Bronchial epithelial cell (primary cell): ENCODE measurements around the gene PEX14. TPM values are rescaled to one million over a fixed set of nuclear protein-coding genes. Genes with fewer than 3 reads are reported as not detected.

Experiments
- DNase-seq: peaks from one replicate; pipeline ENCODE4 v3.0.0-alpha.2; 2010; ENCODE audit warnings: low read depth
- FAIRE-seq: peaks from 2 replicates; lab custom pipeline; 2011; peaks lifted over from hg19 to GRCh38; lab: Jason Lieb, UNC
- H3K27me3 ChIP-seq: 2 replicates; pipeline ENCODE4 v1.5.1; 2011; ENCODE audit warnings: low read length; ENCODE audit not compliant: control insufficient read depth, insufficient read depth
- H3K36me3 ChIP-seq: 2 replicates; pipeline ENCODE4 v1.5.1; 2011; ENCODE audit warnings: low read length; ENCODE audit not compliant: control insufficient read depth, insufficient read depth
- H3K4me3 ChIP-seq: 2 replicates; pipeline ENCODE4 v1.5.1; 2011; ENCODE audit warnings: mild to moderate bottlenecking, low read depth, low read length, control low read depth
- total RNA-seq: library from RNA; depleted of rRNA; stranded (reverse); fragments of >200 nt; gene quantifications from 2 replicates; pipeline ENCODE4 v1.2.1, GENCODE V29; 2014
- TF ChIP-seq, protein P1 (sequence below): IDR thresholded peaks from 2 replicates; pipeline ENCODE4 v1.5.1; 2011; ENCODE audit warnings: mild to moderate bottlenecking, moderate library complexity, low read length, control low read depth, inconsistent platforms; ENCODE audit not compliant: insufficient read depth, severe bottlenecking

PEX14 gene
- total RNA-seq, 1 donor from 2014 or later, result 8.7 TPM

DNA sequence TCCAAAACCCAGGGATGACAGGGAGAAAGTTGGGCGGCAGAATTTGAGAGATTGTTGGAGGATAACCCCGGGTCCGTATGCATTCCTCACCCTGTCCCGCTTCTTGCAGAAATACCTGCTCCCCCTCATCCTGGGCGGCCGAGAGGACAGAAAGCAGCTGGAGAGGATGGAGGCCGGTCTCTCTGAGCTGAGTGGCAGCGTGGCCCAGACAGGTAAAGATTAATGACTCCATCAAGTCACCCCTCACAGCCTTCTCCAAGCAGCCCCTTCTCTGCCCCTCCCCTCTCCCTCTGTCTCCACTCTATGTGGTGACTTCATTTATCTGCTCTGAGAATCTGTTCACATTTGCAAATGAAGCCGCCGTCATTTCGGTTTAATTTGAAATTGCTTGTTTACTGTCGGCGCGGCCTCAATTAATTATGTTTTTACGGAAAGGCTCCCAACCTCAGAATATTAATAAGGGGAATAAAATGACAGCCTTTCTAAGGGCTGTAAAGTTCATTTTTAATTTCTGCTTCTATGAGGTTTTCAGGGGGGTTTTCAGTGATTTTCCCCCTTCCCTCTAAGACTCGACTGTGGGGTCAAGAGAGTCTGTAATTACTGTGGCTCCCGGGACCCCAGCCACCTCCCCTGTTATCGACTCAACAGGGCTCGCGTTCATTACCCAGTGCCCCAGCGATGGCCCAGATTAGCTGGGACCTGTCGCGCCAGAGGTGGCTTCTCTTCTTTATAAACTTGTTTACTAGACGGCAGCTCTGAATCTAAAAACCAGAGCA, 148.3 kb downstream of the PEX14 start:
- DNase-seq (no peak), FAIRE-seq (no peak)
- Histone ChIP-seq H3K27me3 (no peaks in the 10 kb centered on the region), H3K4me3 (no peak overlapping the region), H3K36me3 (peaks cover 10% of the 10 kb centered on the region)
- TF ChIP-seq, protein P1, sequence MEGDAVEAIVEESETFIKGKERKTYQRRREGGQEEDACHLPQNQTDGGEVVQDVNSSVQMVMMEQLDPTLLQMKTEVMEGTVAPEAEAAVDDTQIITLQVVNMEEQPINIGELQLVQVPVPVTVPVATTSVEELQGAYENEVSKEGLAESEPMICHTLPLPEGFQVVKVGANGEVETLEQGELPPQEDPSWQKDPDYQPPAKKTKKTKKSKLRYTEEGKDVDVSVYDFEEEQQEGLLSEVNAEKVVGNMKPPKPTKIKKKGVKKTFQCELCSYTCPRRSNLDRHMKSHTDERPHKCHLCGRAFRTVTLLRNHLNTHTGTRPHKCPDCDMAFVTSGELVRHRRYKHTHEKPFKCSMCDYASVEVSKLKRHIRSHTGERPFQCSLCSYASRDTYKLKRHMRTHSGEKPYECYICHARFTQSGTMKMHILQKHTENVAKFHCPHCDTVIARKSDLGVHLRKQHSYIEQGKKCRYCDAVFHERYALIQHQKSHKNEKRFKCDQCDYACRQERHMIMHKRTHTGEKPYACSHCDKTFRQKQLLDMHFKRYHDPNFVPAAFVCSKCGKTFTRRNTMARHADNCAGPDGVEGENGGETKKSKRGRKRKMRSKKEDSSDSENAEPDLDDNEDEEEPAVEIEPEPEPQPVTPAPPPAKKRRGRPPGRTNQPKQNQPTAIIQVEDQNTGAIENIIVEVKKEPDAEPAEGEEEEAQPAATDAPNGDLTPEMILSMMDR, result no peak

GRCh38 chr1:10623686-10624145, 149.0 kb downstream of the PEX14 start:
- TF ChIP-seq, protein P1, result no peak
- no peak for DNase-seq
- Histone ChIP-seq H3K36me3 (peaks cover 9% of the 10 kb centered on the region), H3K4me3 (no peak overlapping the region), H3K27me3 (no peaks in the 10 kb centered on the region)
- no peak for FAIRE-seq

DNA sequence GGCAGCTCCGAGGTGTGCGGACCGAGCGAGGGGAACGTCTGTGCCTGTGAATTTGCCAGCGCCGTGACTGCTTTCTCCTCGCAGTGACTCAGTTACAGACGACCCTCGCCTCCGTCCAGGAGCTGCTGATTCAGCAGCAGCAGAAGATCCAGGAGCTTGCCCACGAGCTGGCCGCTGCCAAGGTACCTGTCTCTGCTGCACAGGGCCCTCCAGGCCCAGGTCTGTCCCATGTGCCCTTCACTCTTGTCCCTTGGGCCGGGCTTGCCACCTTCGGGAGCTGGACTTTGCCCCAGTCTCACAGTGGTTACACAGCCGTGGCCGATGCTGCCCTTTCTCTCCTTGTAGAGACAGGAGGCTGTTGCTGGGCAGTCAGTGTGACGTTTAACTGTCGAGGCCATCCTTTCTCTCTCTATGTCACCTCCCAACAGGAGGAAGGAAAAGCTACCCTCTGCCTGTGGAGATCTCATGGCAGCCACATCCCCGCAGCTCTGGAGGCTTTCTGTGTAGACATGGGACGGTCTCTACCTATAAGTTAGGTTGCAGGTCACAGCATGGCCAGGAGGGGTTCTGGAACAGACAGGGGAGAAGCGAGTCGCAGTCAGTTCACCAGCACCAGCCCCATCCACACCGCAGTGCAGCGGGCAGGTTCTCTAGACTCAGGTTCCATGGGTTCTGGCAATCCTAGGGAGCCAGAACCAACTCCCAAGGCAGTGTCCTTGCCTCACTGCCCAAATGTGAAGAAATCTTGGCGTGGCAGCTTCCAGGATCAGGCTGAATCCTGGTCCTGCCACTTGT, 149.7 kb downstream of the PEX14 start:
- TF ChIP-seq, protein P1, result no peak
- no peak overlapping the region for H3K4me3 ChIP-seq
- H3K27me3 ChIP-seq, result no peaks in the 10 kb centered on the region
- H3K36me3 ChIP-seq, result peaks cover 8% of the 10 kb centered on the region
- peak; percentile 47 for FAIRE-seq
- no peak for DNase-seq

DNA sequence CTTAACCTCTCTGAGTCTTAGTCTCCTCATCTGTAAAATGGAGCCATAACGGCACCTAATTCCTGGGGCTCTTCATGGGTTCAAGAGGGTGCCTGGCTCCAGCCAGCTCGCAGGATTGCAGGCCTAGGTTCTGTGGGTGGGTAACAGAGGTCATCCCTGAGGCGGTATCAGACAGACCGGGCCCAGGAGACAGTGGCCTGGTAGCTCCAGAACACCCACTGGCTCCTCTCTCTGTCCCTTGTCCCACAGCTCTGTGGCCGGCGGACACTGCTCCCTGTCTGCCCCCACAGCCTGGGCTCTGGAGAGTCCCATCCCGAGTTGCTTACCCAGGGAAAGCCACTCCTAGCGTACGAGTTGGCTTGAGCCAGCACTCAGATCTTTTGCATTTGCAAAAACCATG, 150.3 kb downstream of the PEX14 start:
- H3K36me3 ChIP-seq, result peaks cover 8% of the 10 kb centered on the region
- FAIRE-seq, result no peak
- no peaks in the 10 kb centered on the region for H3K27me3 ChIP-seq
- DNase-seq, result no peak
- no peak overlapping the region for H3K4me3 ChIP-seq
- TF ChIP-seq, protein P1, result no peak

DNA sequence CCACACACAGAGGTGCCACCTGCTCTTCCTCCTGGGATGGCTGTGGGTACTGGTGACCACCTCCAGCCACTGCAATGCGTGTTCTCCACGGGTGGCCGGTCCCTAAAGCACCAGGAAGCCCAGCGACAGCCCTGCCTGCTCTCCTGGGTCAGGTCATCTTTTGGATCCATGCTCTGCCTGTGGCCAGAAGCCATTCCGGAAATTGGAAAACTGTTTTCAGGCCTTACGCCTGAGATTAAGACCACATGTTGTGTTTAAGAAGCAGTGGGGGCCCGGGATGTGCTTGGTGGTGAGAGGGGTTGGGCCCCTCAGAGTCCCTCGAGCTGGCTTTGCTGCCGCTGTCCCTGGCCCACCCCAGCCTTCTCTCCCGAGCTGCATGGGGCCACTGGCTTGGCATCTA, 150.8 kb downstream of the PEX14 start:
- Histone ChIP-seq H3K27me3 (no peaks in the 10 kb centered on the region), H3K36me3 (peaks cover 8% of the 10 kb centered on the region), H3K4me3 (no peak overlapping the region)
- DNase-seq (no peak), FAIRE-seq (peak; percentile 32)
- TF ChIP-seq, protein P1, result no peak
